Retinal pigment epithelial cell (primary cell): Measurements from ENCODE around the gene AGAP1.

Experiments used
- DNase-seq: peaks from one replicate; pipeline ENCODE4 v3.0.0-alpha.2; 2010; ENCODE audit warnings: low read depth
- H3K4me3 ChIP-seq: 2 replicates; pipeline ENCODE4 v1.5.1; 2011; ENCODE audit warnings: mild to moderate bottlenecking, low read length, control low read depth, moderate library complexity
- TF ChIP-seq, protein P1 (sequence below): conservative IDR thresholded peaks from 2 replicates; pipeline ENCODE4 v1.5.1; 2011; ENCODE audit warnings: low read depth, low read length, control low read depth, inconsistent platforms

Gene AGAP1

DNA sequence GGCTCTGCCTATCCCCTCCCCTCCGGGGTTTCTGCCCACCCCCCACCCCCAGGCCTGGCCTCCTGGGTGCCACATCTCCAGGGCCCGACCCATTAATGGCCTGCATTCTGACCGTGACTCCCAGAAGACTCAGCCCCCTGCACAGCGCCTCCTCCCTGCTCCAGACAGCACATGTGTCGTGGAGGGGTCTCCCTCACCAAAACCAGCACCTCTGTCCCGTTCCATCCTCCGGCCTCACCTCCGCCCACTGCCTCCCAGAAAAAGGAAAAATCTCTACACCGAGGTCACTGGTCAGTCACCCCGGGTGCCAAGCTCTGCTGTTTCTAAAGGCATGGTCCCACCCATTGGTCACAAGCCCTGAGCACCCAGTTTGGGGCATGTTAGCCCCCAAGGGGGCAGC lies 609.1 kb downstream of the AGAP1 start:
- TF ChIP-seq, protein P1, sequence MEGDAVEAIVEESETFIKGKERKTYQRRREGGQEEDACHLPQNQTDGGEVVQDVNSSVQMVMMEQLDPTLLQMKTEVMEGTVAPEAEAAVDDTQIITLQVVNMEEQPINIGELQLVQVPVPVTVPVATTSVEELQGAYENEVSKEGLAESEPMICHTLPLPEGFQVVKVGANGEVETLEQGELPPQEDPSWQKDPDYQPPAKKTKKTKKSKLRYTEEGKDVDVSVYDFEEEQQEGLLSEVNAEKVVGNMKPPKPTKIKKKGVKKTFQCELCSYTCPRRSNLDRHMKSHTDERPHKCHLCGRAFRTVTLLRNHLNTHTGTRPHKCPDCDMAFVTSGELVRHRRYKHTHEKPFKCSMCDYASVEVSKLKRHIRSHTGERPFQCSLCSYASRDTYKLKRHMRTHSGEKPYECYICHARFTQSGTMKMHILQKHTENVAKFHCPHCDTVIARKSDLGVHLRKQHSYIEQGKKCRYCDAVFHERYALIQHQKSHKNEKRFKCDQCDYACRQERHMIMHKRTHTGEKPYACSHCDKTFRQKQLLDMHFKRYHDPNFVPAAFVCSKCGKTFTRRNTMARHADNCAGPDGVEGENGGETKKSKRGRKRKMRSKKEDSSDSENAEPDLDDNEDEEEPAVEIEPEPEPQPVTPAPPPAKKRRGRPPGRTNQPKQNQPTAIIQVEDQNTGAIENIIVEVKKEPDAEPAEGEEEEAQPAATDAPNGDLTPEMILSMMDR: no peak
- DNase-seq: no peak
- no peak overlapping the region for H3K4me3 ChIP-seq

DNA sequence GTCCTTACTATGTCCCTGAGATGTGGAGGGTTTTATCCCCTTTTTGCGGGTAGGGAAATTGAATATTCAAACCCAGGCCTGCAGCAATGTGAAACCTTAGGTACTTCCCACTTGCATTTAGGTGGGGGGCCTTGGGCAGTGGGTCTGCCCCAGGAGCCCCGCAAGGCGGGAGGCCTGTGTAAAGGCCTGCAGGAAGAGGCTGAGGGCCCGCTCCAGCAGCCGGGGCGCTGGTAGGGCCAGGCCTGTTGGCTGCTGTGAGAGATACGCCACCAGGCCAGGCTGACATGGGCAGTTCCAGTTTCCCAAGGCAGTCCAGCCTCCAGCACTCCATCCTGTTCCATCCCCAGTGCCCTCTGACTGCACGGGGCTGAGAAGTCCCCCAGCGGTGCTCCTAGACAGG lies 610.1 kb downstream of the AGAP1 start:
- no peak for DNase-seq
- TF ChIP-seq, protein P1: no peak
- H3K4me3 ChIP-seq: no peak overlapping the region

DNA sequence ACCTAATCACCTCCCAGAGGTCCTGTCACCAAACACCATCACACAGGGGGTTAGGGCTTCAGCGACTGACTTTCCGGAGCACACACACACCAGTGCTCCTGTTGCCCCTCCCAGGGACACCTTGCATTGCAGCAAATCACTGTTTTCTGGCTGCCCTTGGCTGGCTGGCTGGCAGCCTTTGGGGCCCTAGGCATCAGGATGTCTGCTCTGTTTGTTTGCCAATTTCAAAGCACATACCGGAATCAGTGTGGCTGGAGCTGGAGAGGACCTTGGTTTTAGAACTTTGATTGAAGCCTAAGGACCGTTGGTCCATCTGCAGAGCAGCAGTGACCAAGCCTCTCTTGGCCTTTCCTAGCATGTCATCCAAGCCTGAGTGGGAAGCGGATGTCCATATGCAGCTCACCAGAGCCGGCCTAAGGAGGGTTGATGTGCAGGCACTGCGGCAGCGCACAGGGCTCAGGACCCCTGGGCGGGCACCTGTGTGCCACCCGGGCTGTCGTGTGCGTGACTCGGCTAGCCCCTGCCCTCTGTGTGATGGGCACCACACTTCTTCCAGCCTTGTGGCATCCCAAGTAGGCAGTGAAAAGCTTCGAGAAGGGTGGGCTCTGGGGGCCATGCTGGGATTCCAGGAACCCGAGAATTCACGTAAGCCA lies 612.2 kb downstream of the AGAP1 start:
- DNase-seq: no peak
- TF ChIP-seq, protein P1: no peak

DNA sequence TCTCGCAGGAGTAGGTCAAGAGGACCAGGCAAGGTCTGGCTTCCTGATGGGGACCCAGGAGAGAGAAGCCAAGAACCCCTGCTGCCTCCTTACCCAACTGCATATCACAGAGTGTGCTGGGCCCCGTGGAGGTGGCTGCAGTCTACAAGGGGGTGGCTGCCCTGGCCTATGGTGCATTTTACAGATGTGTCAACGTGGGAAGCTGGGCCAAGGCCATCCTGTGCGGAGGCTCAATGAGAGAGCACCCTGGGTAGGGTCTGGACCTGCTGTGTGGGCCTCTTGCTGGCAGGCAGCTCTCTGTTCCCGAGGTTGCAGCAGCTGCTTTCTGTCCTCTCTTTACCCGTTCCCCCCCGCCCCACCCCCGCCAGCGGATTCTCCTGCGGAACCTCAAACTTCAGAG lies 612.9 kb downstream of the AGAP1 start:
- DNase-seq: no peak

More for the DNA sequence above, 612.2 kb downstream of the AGAP1 start:
- no peak overlapping the region for H3K4me3 ChIP-seq

DNA sequence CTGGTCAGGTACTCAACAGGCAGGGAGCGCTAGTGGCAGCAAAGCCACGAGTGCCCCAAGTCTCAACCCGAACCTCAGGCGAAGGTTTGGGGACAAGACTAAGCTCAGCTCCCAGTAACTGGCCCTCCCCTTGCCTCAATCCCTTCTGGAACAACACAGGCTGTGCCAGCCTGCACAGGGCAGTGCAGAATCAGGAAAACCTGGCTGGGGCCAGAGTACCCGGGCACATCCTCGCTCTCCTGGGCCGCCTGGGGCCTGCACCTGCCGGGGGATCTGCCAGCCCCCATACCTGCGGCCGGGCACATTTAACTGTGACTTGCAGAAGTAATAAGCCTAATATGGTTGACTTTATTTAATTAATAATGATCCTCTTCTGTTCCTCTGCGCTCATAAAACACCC lies 613.7 kb downstream of the AGAP1 start:
- no peak overlapping the region for H3K4me3 ChIP-seq
- no peak for DNase-seq
- TF ChIP-seq, protein P1: no peak

More for the DNA sequence above, 612.9 kb downstream of the AGAP1 start:
- TF ChIP-seq, protein P1: no peak
- no peak overlapping the region for H3K4me3 ChIP-seq

DNA sequence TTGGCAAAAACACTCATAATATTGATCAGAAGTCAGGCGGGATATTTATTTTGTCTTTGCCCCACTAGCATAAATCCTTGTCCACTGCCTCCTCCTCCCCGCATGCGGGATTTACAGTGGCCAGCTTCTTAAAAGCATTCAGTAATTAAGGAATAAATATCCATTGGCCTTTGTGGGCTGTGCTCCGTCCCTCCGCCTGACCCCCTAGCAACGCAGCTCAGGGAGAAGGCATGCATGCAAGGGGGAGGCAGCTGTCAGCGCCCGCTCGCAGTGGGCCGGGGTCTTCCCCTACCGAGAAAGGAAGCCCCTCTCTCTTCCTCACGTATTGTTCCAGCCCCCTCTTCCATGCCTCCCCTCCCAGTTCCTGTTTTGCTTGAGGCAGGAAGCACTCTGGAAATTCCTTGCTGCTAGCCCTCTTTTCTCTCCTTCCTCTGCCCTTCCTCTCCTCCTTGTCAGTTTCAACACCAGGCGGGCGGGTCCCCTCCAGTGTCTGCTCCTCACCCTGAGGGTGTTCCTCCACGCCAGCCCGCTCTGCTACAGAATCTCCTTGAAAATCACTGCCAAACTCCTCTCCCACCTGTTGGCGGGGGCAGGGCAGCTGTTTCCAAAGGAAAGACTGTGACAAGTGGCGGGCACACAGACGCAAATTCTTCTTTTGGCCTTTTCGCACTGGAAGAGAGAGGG lies 614.2 kb downstream of the AGAP1 start:
- TF ChIP-seq, protein P1: no peak
- no peak overlapping the region for H3K4me3 ChIP-seq
- no peak for DNase-seq

DNA sequence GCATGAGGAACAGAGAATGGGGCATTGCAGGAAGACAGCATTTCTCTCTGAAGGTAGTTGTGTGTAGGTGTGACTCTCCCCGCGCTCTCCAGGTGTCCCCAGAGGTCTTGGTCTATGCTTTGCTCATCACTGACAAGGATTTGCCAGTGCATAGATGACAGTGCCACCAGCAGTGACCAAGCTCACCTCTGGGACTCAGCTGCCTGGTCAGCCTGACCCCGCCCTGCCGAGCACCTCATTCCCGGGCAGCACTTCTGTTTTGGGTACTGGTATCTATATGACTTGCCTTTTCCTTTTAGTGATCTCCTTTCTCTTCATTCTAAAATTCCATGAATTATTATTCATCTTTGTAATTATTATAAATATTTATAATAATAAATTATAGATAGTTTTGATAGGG lies 615.2 kb downstream of the AGAP1 start:
- H3K4me3 ChIP-seq: no peak overlapping the region
- no peak for DNase-seq
- TF ChIP-seq, protein P1: no peak
